Endothelial cell of umbilical vein (primary cell): ENCODE data around the gene ITGA2B. TPM values are rescaled to one million over a fixed set of nuclear protein-coding genes. Genes with fewer than 3 reads are reported as not detected.
"Not testable (repeated sequence)": the region's sequence is repeated elsewhere in the genome, so short reads cannot be mapped to it uniquely, and the experiment has no call there.

Source experiments
- BruUV-seq: library from RNA; stranded (reverse); fragments of 400-500 nt; replicated peaks from 2 replicates; lab custom pipeline; 2021; lab: Mats Ljungman, UMichigan
- CTCF ChIA-PET: fragments of 300-600, 350-600 bp; sonication (Branson Sonifier 250); formaldehyde crosslinking; loops from one replicate; lab custom pipeline; 2021; ENCODE audit warnings: antibody characterized with exemption, inconsistent platforms; lab: Charles Lee
- POLR2A ChIA-PET: fragments of 300-600, 350-600 bp; sonication (Branson Sonifier 250); formaldehyde crosslinking; loops from one replicate; lab custom pipeline; 2021; ENCODE audit warnings: antibody characterized with exemption, inconsistent platforms; lab: Charles Lee
- DNase-seq: peaks from one replicate; pipeline ENCODE4 v3.0.0-alpha.2; 2011; ENCODE audit warnings: low read depth, low spot score
- FAIRE-seq: peaks from 2 replicates; lab custom pipeline; 2011; peaks lifted over from hg19 to GRCh38; lab: Jason Lieb, UNC
- H2AFZ ChIP-seq: 2 replicates; pipeline ENCODE4 v1.6.0; 2012; ENCODE audit warnings: low read depth, low read length, control low read depth, inconsistent platforms
- H3K27ac ChIP-seq: 2 replicates; pipeline ENCODE4 v1.5.1; 2011; ENCODE audit warnings: low read depth, mild to moderate bottlenecking, control low read depth, low read length, moderate library complexity; ENCODE audit not compliant: insufficient read depth
- H3K27me3 ChIP-seq, 2 experiments: 2 replicates each; pipeline versions ENCODE4 v1.6.0 to v1.6.1; 2011; ENCODE audit warnings: low read length in 2 of 2, mixed read lengths in 1 of 2; ENCODE audit not compliant: control insufficient read depth in 2 of 2, insufficient read depth in 2 of 2
- H3K36me3 ChIP-seq, 2 experiments: 2 replicates in 1 of 2; 3 replicates in 1 of 2; pipeline ENCODE4 v1.5.1; 2011; ENCODE audit warnings: low read length in 2 of 2, mild to moderate bottlenecking in 1 of 2, moderate library complexity in 1 of 2; ENCODE audit not compliant: control insufficient read depth in 2 of 2, insufficient read depth in 2 of 2; ENCODE audit errors: extremely low read depth in 1 of 2
- H3K4me1 ChIP-seq: 3 replicates; pipeline ENCODE4 v1.5.1; 2011; ENCODE audit warnings: mild to moderate bottlenecking, low read length; ENCODE audit not compliant: control insufficient read depth, insufficient read depth; ENCODE audit errors: extremely low read depth
- H3K4me2 ChIP-seq: 2 replicates; pipeline ENCODE4 v1.6.1; 2011; ENCODE audit warnings: low read length, control low read depth, mixed read lengths; ENCODE audit not compliant: insufficient read depth
- H3K4me3 ChIP-seq, 3 experiments: fragments of 200-600 bp in 1 of 3; sonication (generic), shearing (Covaris generic) in 1 of 3; replicated peaks in 1 of 3; 2 replicates each; pipeline ENCODE4 v1.5.1; 2011 to 2016; ENCODE audit warnings: control low read depth in 3 of 3, low read length in 3 of 3, mild to moderate bottlenecking in 2 of 3, inconsistent platforms in 1 of 3, low read depth in 1 of 3, moderate library complexity in 1 of 3; ENCODE audit not compliant: insufficient read depth in 1 of 3
- H3K79me2 ChIP-seq: 2 replicates; pipeline ENCODE4 v1.6.0; 2012; ENCODE audit warnings: low read length, inconsistent platforms; ENCODE audit not compliant: control insufficient read depth, insufficient read depth
- H3K9ac ChIP-seq: replicated peaks from 2 replicates; pipeline ENCODE3; 2011; ENCODE audit warnings: low read length, control low read depth; ENCODE audit not compliant: insufficient read depth; ENCODE audit errors: extremely low read depth
- H3K9me1 ChIP-seq: replicated peaks from 3 replicates; pipeline ENCODE4 v1.6.0; 2011; ENCODE audit warnings: mild to moderate bottlenecking, low read length; ENCODE audit not compliant: control insufficient read depth, insufficient read depth; ENCODE audit errors: extremely low read depth
- H3K9me3 ChIP-seq: replicated peaks from 2 replicates; pipeline ENCODE4 v1.5.1; 2012; ENCODE audit warnings: low read length, inconsistent platforms; ENCODE audit not compliant: control insufficient read depth, insufficient read depth
- H4K20me1 ChIP-seq: replicated peaks from 2 replicates; pipeline ENCODE3; 2011; ENCODE audit warnings: mild to moderate bottlenecking, low read length; ENCODE audit not compliant: control insufficient read depth, insufficient read depth; ENCODE audit errors: extremely low read depth
- EZH2 ChIP-seq: IDR thresholded peaks from 2 replicates; pipeline ENCODE4 v1.6.1; 2012; ENCODE audit warnings: borderline replicate concordance, low read depth, mild to moderate bottlenecking, moderate library complexity, low read length, inconsistent platforms; ENCODE audit not compliant: severe bottlenecking
- FOS ChIP-seq: IDR thresholded peaks from 2 replicates; pipeline ENCODE4 v1.6.1; 2011; ENCODE audit warnings: mild to moderate bottlenecking, low read length, moderate library complexity, borderline replicate concordance; ENCODE audit not compliant: insufficient read depth
- GATA2 ChIP-seq: IDR thresholded peaks from 2 replicates; pipeline ENCODE4 v1.7.0; 2011; ENCODE audit warnings: low read depth, mild to moderate bottlenecking, moderate library complexity, mixed read lengths, low read length; ENCODE audit not compliant: insufficient read length, insufficient read depth
- MAX ChIP-seq: IDR thresholded peaks from 2 replicates; pipeline ENCODE4 v1.6.1; 2011; ENCODE audit not compliant: insufficient read depth, insufficient read length
- MYC ChIP-seq: IDR thresholded peaks from one replicate; pipeline ENCODE4 v1.6.1; 2011; ENCODE audit warnings: mild to moderate bottlenecking, low read depth, low read length
- POLR2AphosphoS5 ChIP-seq: IDR thresholded peaks from 2 replicates; pipeline ENCODE4 v1.6.1; 2012; ENCODE audit warnings: low read depth, mild to moderate bottlenecking, control low read depth, low read length, moderate library complexity; ENCODE audit not compliant: insufficient read depth
- dilution Hi-C: fragments of 300-500 bp; cut with MboI; formaldehyde crosslinking; loops from one replicate; pipeline ENCODE4 v1.15.0; 2019; ENCODE audit warnings: low sequenced_read_pairs; ENCODE audit not compliant: extremely low pct_ligation_motif_present
- intact Hi-C: fragments of 100-400 bp; cut with micrococcal nuclease; formaldehyde crosslinking; loops from one replicate; pipeline ENCODE4 v1.10.0; 2022
- polyA plus RNA-seq, 4 experiments: library from polyadenylated mRNA; depleted of rRNA in 3 of 4; stranded (reverse) in 3 of 4; unstranded in 1 of 4; fragments of >200 nt; gene quantifications; 2 replicates each; pipeline versions ENCODE4 v1.2.1 to v1.2.3, GENCODE V29; 2011 to 2012; ENCODE audit warnings: missing spikeins in 1 of 4
- total RNA-seq: library from RNA; stranded (reverse); gene quantifications from 2 replicates; pipeline ENCODE4 v1.2.3, GENCODE V29; 2021

Gene ITGA2B
- total and polyA plus RNA-seq, 2 donors (not counting 3 experiments of a cell fraction or from before 2014, with no cell fraction given) = 0.26 to 0.82 TPM

- H3K4me3 ChIP-seq = no peak overlapping the region
- TF ChIP-seq FOS (peak; percentile 44), POLR2AphosphoS5 (no peak), GATA2 (no peak), MAX (peak; percentile 62), EZH2 (no peak), MYC (no peak)
- dilution Hi-C loops = no loop called here
- H4K20me1 ChIP-seq = no peaks in the 10 kb centered on the region
- no peaks in the 10 kb centered on the region for H3K9me1 ChIP-seq
- no peaks in the 10 kb centered on the region for H3K27me3 ChIP-seq
- no peaks in the 10 kb centered on the region for H3K9me3 ChIP-seq
- ChIA-PET POLR2A (no interaction called here), CTCF (interaction anchor here (0.7 to 2.5 kb wide), 5 partner anchors 13 to 144 kb away, joined by 3 to 17 read pairs (median 5); partner anchors contain the start of gene FAM171A2)
- DNase-seq = no peak
- no peak overlapping the region for H2AFZ ChIP-seq
- peak; percentile 78 for FAIRE-seq
- no peak overlapping the region for H3K4me2 ChIP-seq
- H3K27ac ChIP-seq = no peak overlapping the region
- H3K36me3 ChIP-seq = peaks cover 6 to 41% of the 10 kb centered on the region in 2 experiments
- BruUV-seq = no TSS peak
- H3K79me2 ChIP-seq = peaks cover 2% of the 10 kb centered on the region
- intact Hi-C loops = no loop called here
- H3K9ac ChIP-seq = no peak overlapping the region
- H3K4me1 ChIP-seq = no peaks in the 10 kb centered on the region
Observed at GRCh38 chr17:44348234-44348987, 41.0 kb downstream of the ITGA2B start.

GRCh38 chr17:44347206-44348055 lies 42.0 kb downstream of the ITGA2B start:
- intact Hi-C loops, H3K4me3 ChIP-seq, H4K20me1 ChIP-seq, H2AFZ ChIP-seq, H3K4me2 ChIP-seq, DNase-seq, FAIRE-seq, H3K4me1 ChIP-seq, dilution Hi-C loops, H3K79me2 ChIP-seq, H3K9ac ChIP-seq, POLR2A ChIA-PET, H3K27me3 ChIP-seq, BruUV-seq, H3K27ac ChIP-seq, H3K9me3 ChIP-seq, H3K9me1 ChIP-seq: not testable (repeated sequence)
- H3K36me3 ChIP-seq = peaks cover 6 to 33% of the 10 kb centered on the region in 2 experiments
- CTCF ChIA-PET = interaction anchor here (0.6 to 1.6 kb wide), 4 partner anchors 8 to 137 kb away, joined by 3 to 7 read pairs (median 4); partner anchors contain the start of gene FAM171A2
